H1 (cell line): Measurements from ENCODE around the gene TSFM. TPM values are rescaled to one million over a fixed set of nuclear protein-coding genes. Genes with fewer than 3 reads are reported as not detected.

Experiments used
- CTBP2 ChIP-seq: IDR thresholded peaks from 2 replicates; pipeline ENCODE4 v1.7.0; 2011; ENCODE audit warnings: borderline replicate concordance, mild to moderate bottlenecking, moderate library complexity, mixed read lengths, low read length; ENCODE audit not compliant: insufficient read depth, insufficient read length
- CTCF ChIP-seq, 3 experiments: IDR thresholded peaks; 1 replicate in 2 of 3; 2 replicates in 1 of 3; pipeline versions ENCODE4 v1.5.1 to v1.6.1; 2011; ENCODE audit warnings: low read length in 3 of 3, mild to moderate bottlenecking in 3 of 3, inconsistent platforms in 2 of 3, low read depth in 1 of 3, moderate library complexity in 1 of 3; ENCODE audit not compliant: insufficient read depth in 1 of 3; ENCODE audit errors: control extremely low read depth in 1 of 3
- EGR1 ChIP-seq: IDR thresholded peaks from 2 replicates; pipeline ENCODE4 v1.6.1; 2011; ENCODE audit warnings: low read depth, low read length, borderline replicate concordance
- polyA plus RNA-seq, 7 experiments: library from polyadenylated mRNA; depleted of rRNA in 3 of 7; stranded (reverse) in 5 of 7; unstranded in 2 of 7; fragments of >200 nt in 5 of 7; fragments of 200-250 nt in 2 of 7; gene quantifications; 1 replicate in 5 of 7; 2 replicates in 1 of 7; 4 replicates in 1 of 7; pipeline versions ENCODE4 v1.2.1 to v1.2.3, GENCODE V29; 2011 to 2013; ENCODE audit warnings: missing spikeins in 2 of 7, mixed read lengths in 2 of 7
- total RNA-seq: library from RNA; stranded (reverse); fragmentation: NEBNext Ultra II Directional; extraction: Animal tissue kit (Norgen Biotek cat#: 25700); gene quantifications from 2 replicates; pipeline ENCODE4 v1.2.1, GENCODE V29; 2021

TSFM gene
- total and polyA plus RNA-seq, 2 of the 8 experiments (the other 6 are each of a cell fraction or from before 2014, with no cell fraction given) = 17.4 to 49.8 TPM

GRCh38 chr12:57830393-57830792 lies 47.8 kb downstream of the TSFM start (continued):
- TF ChIP-seq CTBP2 (no peak), EGR1 (no peak), CTCF (IDR thresholded peaks at IDR 0.05; ENCODE audit: control extremely low read depth in 1 of 3, insufficient read depth in 1 of 3, low read depth in 1 of 3, low read length in 3 of 3) (no peak)
